ENCODE results near the gene DMBX1. TPM values are rescaled to one million over a fixed set of nuclear protein-coding genes. Genes with fewer than 3 reads are reported as not detected.

DMBX1 gene
- total and polyA plus RNA-seq, 9 of the 15 experiments (the other 6 are each of a cell fraction or from before 2014, with no cell fraction given), result 0.25 to 4.3 (median 1.0) TPM

GRCh38 chr1:46522184-46522968, 32.7 kb downstream of the DMBX1 start (continued):
- TF ChIP-seq PHF8 (IDR thresholded peaks at IDR 0.05; ENCODE audit: borderline replicate concordance, low read length) (peak; percentile 26; the same call in 1 of the 2 replicates), EGR1 (conservative IDR thresholded peaks at IDR 0.05) (peak; percentile 100), LARP7 (IDR thresholded peaks at IDR 0.05) (no peak), KAT7 (CRISPR knock-in tag; IDR thresholded peaks at IDR 0.05; ENCODE audit: borderline replicate concordance) (no peak), MNT (conservative IDR thresholded peaks at IDR 0.05) (peak; percentile 99 to 100), ZNF778 (CRISPR knock-in tag; IDR thresholded peaks at IDR 0.05) (no peak), ARID1B (IDR thresholded peaks at IDR 0.05) (peak; percentile 98), ZC3H4 (CRISPR knock-in tag; IDR thresholded peaks at IDR 0.05; ENCODE audit: borderline replicate concordance) (no peak), FIP1L1 (IDR thresholded peaks at IDR 0.05; ENCODE audit: low read depth, low read length, poor library complexity, severe bottlenecking) (no peak), TFAM (CRISPR knock-in tag; conservative IDR thresholded peaks at IDR 0.05) (no peak), POLR2AphosphoS2 (IDR thresholded peaks at IDR 0.05; ENCODE audit: low read length) (no peak), SMAD4 (CRISPR knock-in tag; conservative IDR thresholded peaks at IDR 0.05) (peak; percentile 97), JUNB (CRISPR knock-in tag; conservative IDR thresholded peaks at IDR 0.05) (no peak), STAG1 (CRISPR knock-in tag; IDR thresholded peaks at IDR 0.05; ENCODE audit: borderline replicate concordance) (no peak), ZNF232 (CRISPR knock-in tag; IDR thresholded peaks at IDR 0.05) (no peak)
- TF ChIP-seq, protein P1, sequence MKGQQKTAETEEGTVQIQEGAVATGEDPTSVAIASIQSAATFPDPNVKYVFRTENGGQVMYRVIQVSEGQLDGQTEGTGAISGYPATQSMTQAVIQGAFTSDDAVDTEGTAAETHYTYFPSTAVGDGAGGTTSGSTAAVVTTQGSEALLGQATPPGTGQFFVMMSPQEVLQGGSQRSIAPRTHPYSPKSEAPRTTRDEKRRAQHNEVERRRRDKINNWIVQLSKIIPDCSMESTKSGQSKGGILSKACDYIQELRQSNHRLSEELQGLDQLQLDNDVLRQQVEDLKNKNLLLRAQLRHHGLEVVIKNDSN (CRISPR knock-in tag; IDR thresholded peaks at IDR 0.05), result peak; percentile 78
- TF ChIP-seq, protein P2, sequence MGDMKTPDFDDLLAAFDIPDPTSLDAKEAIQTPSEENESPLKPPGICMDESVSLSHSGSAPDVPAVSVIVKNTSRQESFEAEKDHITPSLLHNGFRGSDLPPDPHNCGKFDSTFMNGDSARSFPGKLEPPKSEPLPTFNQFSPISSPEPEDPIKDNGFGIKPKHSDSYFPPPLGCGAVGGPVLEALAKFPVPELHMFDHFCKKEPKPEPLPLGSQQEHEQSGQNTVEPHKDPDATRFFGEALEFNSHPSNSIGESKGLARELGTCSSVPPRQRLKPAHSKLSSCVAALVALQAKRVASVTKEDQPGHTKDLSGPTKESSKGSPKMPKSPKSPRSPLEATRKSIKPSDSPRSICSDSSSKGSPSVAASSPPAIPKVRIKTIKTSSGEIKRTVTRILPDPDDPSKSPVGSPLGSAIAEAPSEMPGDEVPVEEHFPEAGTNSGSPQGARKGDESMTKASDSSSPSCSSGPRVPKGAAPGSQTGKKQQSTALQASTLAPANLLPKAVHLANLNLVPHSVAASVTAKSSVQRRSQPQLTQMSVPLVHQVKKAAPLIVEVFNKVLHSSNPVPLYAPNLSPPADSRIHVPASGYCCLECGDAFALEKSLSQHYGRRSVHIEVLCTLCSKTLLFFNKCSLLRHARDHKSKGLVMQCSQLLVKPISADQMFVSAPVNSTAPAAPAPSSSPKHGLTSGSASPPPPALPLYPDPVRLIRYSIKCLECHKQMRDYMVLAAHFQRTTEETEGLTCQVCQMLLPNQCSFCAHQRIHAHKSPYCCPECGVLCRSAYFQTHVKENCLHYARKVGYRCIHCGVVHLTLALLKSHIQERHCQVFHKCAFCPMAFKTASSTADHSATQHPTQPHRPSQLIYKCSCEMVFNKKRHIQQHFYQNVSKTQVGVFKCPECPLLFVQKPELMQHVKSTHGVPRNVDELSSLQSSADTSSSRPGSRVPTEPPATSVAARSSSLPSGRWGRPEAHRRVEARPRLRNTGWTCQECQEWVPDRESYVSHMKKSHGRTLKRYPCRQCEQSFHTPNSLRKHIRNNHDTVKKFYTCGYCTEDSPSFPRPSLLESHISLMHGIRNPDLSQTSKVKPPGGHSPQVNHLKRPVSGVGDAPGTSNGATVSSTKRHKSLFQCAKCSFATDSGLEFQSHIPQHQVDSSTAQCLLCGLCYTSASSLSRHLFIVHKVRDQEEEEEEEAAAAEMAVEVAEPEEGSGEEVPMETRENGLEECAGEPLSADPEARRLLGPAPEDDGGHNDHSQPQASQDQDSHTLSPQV (IDR thresholded peaks at IDR 0.05), result peak; percentile 87
- TF ChIP-seq, protein P3, sequence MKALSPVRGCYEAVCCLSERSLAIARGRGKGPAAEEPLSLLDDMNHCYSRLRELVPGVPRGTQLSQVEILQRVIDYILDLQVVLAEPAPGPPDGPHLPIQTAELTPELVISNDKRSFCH (CRISPR knock-in tag; IDR thresholded peaks at IDR 0.05), result no peak
- TF ChIP-seq, protein P3 (tag; IDR thresholded peaks at IDR 0.05), result peak; percentile 83
